ENCODE results near the gene PPCDC. TPM values are rescaled to one million over a fixed set of nuclear protein-coding genes. Genes with fewer than 3 reads are reported as not detected.

Gene PPCDC
- total RNA-seq, 2 donors from 2014 or later = 24.2 to 27.5 TPM

DNA sequence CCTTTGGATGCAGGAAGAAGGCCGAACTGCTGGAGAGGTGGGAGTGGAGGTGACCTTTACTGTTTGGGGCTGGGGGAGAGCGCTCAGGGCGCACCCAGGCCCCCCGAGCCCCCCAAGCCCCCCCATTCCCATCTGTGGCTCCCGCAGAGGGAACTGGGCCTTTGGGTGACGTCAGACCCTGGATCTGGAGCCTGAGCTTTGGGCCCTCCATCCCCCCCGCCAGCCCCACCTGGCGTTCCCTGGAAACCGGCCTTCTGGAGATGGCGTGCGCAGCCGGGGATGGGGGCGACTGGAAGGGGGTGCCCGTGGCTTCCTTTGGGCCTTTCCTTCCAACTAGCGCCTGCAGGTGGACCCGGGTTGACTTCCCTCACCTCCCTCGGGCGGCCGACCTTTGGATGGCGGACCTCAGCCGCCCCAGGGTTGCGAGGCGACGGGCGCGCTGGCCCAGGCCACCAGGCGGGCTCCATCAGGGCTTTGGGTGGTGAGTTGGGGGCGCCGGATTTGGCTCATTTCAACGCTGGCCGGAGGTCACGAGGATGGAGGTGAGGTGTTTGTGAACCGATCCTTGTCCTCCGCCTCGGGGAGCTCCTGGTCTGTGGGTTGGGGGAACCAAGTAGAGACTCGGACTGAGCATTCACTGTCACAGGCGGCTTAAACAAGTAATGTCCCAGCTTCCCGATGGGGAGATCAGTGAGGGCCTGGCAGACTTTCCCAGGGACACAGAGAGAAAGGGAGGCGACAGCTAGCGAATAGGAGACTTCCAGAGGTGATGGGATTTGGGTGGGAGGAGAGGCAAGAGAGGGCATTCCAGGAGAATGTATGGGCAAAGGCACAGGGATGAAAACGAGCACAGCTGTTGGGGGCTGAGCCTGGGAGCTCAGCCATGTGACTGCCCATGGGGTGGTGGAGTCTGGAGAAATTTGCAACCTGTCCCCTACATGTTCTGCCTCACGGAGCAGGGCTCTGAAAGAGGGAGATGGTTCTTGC lies 27.3 kb upstream of the PPCDC start:
- peak overlapping the region; percentile 14 for H3K27ac Mint-ChIP-seq
- H3K36me3 Mint-ChIP-seq (ENCODE audit: low read depth) = no peaks in the 10 kb centered on the region
- peak overlapping the region; percentile 91 for H3K4me3 Mint-ChIP-seq
- ATAC-seq (replicated peaks) = no peak
- H3K4me1 Mint-ChIP-seq = peaks cover 20% of the 10 kb centered on the region
- peaks cover 16% of the 10 kb centered on the region for H3K27me3 Mint-ChIP-seq
- no peaks in the 10 kb centered on the region for H3K9me3 Mint-ChIP-seq

DNA sequence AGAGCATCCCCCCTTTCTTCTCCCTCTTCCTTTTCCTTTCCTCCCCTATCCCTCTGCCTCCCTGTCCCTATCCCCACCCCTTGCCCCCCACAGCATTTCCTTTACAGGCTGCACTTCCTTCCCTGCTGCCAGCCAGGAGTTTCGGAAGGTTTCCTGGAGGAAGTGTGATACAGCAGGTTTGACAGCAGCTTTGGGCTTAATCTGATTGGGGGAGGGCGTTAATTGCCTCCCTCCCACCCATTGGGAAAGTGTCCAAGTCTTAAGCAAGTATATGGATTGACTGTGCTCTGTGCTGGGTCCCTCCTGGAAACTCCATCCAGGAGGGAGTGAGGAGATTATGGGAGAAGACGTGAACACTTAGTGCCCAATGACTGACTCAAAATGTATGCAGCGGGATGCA lies 26.2 kb upstream of the PPCDC start:
- Mint-ChIP-seq H3K27ac (no peak overlapping the region), H3K9me3 (no peaks in the 10 kb centered on the region), H3K27me3 (peaks cover 14% of the 10 kb centered on the region), H3K36me3 (ENCODE audit: low read depth) (no peaks in the 10 kb centered on the region), H3K4me3 (no peak overlapping the region), H3K4me1 (peaks cover 20% of the 10 kb centered on the region)
- ATAC-seq (replicated peaks) = no peak

- no peaks in the 10 kb centered on the region for H3K9me3 Mint-ChIP-seq
- H3K27ac Mint-ChIP-seq = no peak overlapping the region
- H3K4me3 Mint-ChIP-seq = no peak overlapping the region
- peaks cover 18% of the 10 kb centered on the region for H3K27me3 Mint-ChIP-seq
- no peak for ATAC-seq (replicated peaks)
- no peaks in the 10 kb centered on the region for H3K36me3 Mint-ChIP-seq (ENCODE audit: low read depth)
- peaks cover 20% of the 10 kb centered on the region for H3K4me1 Mint-ChIP-seq
Measured at GRCh38 chr15:74997543-74997942, 25.8 kb upstream of the PPCDC start.

- no peak for ATAC-seq (replicated peaks)
- Mint-ChIP-seq H3K27ac (no peak overlapping the region), H3K36me3 (ENCODE audit: low read depth) (no peaks in the 10 kb centered on the region), H3K27me3 (peaks cover 17% of the 10 kb centered on the region), H3K9me3 (no peaks in the 10 kb centered on the region), H3K4me1 (peaks cover 9% of the 10 kb centered on the region), H3K4me3 (no peak overlapping the region)
Measured at GRCh38 chr15:75001310-75001709, 22.1 kb upstream of the PPCDC start.

DNA sequence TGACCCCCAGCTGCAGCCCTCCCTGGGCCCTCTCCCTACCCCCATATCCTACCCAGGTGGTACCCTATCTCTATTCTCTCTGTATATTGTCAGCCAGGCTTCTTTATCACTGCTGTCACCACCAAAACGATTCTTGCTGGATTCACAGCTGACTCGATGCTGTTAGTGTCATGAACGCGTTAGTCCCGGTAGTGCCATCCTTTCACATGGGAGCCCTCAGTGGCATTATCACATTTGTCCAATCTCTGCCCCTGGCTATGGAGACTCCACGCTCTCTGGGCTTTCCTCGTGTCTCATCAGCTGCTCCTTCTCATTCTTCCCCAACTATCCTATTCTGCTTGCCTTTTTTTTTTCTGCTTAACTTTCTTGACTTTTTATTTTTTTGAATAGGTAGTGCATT lies 21.0 kb upstream of the PPCDC start:
- Mint-ChIP-seq H3K36me3 (ENCODE audit: low read depth) (no peaks in the 10 kb centered on the region), H3K27me3 (peaks cover 11% of the 10 kb centered on the region), H3K9me3 (no peaks in the 10 kb centered on the region), H3K27ac (no peak overlapping the region), H3K4me1 (peaks cover 5% of the 10 kb centered on the region), H3K4me3 (no peak overlapping the region)
- no peak for ATAC-seq (replicated peaks)

DNA sequence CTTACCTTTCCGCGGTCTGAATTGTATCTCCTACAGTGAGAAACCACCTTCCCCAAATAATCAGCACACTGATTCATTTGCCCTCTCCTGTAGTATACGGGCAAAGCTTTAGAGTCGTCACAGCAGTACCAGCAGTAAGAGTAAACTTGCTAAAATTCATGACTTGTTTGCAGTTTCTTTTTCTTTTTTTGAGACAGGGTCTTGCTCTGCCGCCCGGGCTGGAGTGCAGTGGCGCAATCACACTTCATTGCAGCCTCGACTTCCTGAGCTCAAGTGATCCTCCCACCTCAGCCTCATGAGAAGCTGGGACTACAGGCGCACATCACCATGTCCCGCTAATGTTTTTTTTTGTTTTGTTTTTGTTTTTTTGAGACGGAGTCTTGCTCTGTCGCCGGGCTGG lies 16.2 kb upstream of the PPCDC start:
- no peak for ATAC-seq (replicated peaks)
- H3K27ac Mint-ChIP-seq = no peak overlapping the region
- H3K4me3 Mint-ChIP-seq = no peak overlapping the region
- peaks cover 4% of the 10 kb centered on the region for H3K27me3 Mint-ChIP-seq
- no peaks in the 10 kb centered on the region for H3K9me3 Mint-ChIP-seq
- H3K36me3 Mint-ChIP-seq (ENCODE audit: low read depth) = no peaks in the 10 kb centered on the region
- H3K4me1 Mint-ChIP-seq = no peaks in the 10 kb centered on the region

GRCh38 chr15:75008221-75008625 lies 15.2 kb upstream of the PPCDC start:
- Mint-ChIP-seq H3K4me1 (no peaks in the 10 kb centered on the region), H3K27ac (no peak overlapping the region), H3K36me3 (ENCODE audit: low read depth) (no peaks in the 10 kb centered on the region), H3K4me3 (no peak overlapping the region), H3K27me3 (no peaks in the 10 kb centered on the region), H3K9me3 (no peaks in the 10 kb centered on the region)
- no peak for ATAC-seq (replicated peaks)

DNA sequence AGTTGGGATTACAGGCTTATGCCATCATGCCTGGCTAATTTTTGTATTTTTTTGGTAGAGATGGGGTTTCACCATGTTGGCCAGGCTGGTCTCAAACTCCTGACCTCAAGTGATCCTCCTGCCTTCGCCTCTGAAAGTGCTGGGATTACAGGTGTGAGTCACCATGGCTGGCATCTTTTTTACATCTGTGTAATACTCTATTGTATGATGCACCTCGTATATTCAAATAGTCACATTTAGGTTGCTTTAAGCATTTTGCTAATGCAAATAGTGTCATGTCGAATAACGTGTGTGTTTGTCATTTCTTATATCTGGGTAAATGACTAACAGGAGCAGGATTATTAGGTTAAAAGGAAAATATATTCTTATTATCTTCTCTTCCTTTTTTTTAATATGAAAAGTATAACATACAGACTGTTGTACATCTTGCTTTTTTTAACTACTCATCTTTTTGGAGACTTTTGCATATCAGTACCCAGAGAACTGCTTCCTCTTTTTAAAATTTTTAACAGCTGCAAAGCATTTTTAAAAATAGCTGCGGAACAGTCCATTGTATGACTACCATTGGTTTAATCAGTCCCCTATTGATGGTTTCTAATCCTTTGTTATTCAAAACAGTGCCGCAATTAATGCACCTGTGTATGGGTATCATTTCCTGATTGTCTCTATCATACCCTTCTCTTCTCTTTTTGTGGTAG lies 14.6 kb upstream of the PPCDC start:
- H3K4me3 Mint-ChIP-seq = no peak overlapping the region

DNA sequence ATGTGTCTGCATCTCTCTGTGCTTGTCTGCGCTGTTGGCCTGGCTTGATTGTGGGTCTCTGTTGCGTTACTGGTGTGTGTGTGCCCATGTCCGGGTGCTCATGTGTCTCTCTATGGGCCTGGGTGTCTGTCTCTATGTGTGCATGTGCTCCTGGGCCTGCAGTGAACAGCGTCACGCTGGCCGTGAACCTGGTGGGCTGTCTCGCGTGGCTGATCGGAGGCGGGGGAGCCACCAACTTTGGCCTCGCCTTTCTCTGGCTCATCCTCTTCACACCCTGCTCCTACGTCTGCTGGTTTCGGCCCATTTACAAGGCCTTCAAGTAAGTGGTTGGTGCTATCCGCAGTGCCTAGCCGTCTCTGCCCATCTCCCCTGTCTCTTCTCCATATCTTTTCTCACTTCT lies 7.0 kb upstream of the PPCDC start:
- Mint-ChIP-seq H3K36me3 (ENCODE audit: low read depth) (no peaks in the 10 kb centered on the region), H3K4me3 (no peak overlapping the region), H3K9me3 (no peaks in the 10 kb centered on the region), H3K27me3 (no peaks in the 10 kb centered on the region), H3K27ac (no peak overlapping the region), H3K4me1 (no peaks in the 10 kb centered on the region)
- no peak for ATAC-seq (replicated peaks)

More for the DNA sequence above, 14.6 kb upstream of the PPCDC start:
- ATAC-seq (replicated peaks) = no peak
- H3K4me1 Mint-ChIP-seq = no peaks in the 10 kb centered on the region
- no peak overlapping the region for H3K27ac Mint-ChIP-seq
- H3K9me3 Mint-ChIP-seq = no peaks in the 10 kb centered on the region
- no peaks in the 10 kb centered on the region for H3K36me3 Mint-ChIP-seq (ENCODE audit: low read depth)
- no peaks in the 10 kb centered on the region for H3K27me3 Mint-ChIP-seq

DNA sequence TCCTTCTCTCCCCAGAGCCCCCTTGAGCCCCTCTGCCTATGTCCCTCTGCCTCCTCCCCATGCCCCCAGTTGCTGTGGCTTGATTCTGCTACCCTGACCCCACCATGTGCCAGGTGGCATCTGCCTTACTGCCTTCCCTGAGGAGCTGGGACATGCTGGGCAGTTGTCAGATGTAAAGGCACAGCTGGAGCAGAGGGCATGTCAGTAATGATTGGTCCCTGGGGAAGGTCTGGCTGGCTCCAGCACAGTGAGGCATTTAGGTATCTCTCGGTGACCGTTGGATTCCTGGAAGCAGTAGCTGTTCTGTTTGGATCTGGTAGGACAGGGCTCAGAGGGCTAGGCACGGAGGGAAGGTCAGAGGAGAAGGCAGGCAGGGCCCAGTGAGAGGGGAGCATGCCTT lies 3.5 kb upstream of the PPCDC start:
- Mint-ChIP-seq H3K27me3 (no peaks in the 10 kb centered on the region), H3K27ac (no peak overlapping the region), H3K4me3 (no peak overlapping the region), H3K9me3 (no peaks in the 10 kb centered on the region), H3K4me1 (peaks cover under 1% of the 10 kb centered on the region), H3K36me3 (ENCODE audit: low read depth) (no peaks in the 10 kb centered on the region)
- ATAC-seq (replicated peaks) = no peak

- H3K4me1 Mint-ChIP-seq = peaks cover 6% of the 10 kb centered on the region
- H3K4me3 Mint-ChIP-seq = no peak overlapping the region
- H3K27ac Mint-ChIP-seq = peak overlapping the region; percentile 61
- no peaks in the 10 kb centered on the region for H3K36me3 Mint-ChIP-seq (ENCODE audit: low read depth)
- no peaks in the 10 kb centered on the region for H3K27me3 Mint-ChIP-seq
- H3K9me3 Mint-ChIP-seq = no peaks in the 10 kb centered on the region
- ATAC-seq (replicated peaks) = no peak
Measured at GRCh38 chr15:75021341-75021740, 2.0 kb upstream of the PPCDC start.

GRCh38 chr15:75022783-75023180 lies 608 bp upstream of the PPCDC start:
- no peak for ATAC-seq (replicated peaks)
- H3K36me3 Mint-ChIP-seq (ENCODE audit: low read depth) = no peaks in the 10 kb centered on the region
- no peaks in the 10 kb centered on the region for H3K9me3 Mint-ChIP-seq
- H3K4me1 Mint-ChIP-seq = peaks cover 6% of the 10 kb centered on the region
- peak overlapping the region; percentile 98 for H3K27ac Mint-ChIP-seq
- H3K4me3 Mint-ChIP-seq = peak overlapping the region; percentile 92
- H3K27me3 Mint-ChIP-seq = no peaks in the 10 kb centered on the region

DNA sequence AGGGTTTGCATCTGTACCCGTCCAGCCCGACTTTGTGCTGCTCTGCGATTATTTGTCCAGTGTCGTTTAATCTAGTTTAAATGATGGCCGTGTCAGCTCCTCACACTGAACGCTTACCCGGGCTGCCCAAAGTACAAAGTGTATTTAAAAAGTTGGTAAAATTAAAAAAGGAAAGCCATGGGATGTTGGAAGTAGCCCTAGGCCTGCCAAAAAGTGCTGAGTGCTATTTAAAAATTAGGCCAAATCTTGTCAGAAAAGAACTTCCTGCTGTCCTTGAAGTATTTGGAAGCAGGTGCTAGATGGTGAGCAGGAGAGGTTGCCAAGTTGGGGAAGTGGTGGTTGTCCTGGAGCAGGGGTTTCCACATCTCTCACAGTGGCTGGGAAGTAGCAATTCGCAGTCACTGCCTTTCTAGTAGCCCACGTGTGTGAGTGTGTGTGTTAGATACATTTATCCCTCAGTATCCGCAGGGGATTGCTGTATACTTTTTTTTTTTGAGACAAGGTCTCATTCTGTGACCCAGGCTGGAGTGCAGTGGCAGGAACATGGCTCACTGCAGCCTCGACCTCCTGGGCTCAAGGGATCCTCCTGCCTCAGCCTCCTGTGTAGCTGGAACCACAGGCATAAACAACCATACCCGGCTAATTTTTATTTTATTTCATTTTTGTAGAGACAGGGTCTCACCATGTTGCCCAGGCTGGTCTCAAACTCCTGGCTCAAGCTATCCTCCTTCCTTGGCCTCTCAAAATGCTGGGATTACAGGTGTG lies 664 bp downstream of the PPCDC start:
- H3K9me3 Mint-ChIP-seq = no peaks in the 10 kb centered on the region
- peak; percentile 13 for ATAC-seq (replicated peaks)
- no peaks in the 10 kb centered on the region for H3K27me3 Mint-ChIP-seq
- peak overlapping the region; percentile 98 for H3K27ac Mint-ChIP-seq
- H3K36me3 Mint-ChIP-seq (ENCODE audit: low read depth) = peaks cover 2% of the 10 kb centered on the region
- H3K4me3 Mint-ChIP-seq = peak overlapping the region; percentile 92
- peaks cover 8% of the 10 kb centered on the region for H3K4me1 Mint-ChIP-seq

DNA sequence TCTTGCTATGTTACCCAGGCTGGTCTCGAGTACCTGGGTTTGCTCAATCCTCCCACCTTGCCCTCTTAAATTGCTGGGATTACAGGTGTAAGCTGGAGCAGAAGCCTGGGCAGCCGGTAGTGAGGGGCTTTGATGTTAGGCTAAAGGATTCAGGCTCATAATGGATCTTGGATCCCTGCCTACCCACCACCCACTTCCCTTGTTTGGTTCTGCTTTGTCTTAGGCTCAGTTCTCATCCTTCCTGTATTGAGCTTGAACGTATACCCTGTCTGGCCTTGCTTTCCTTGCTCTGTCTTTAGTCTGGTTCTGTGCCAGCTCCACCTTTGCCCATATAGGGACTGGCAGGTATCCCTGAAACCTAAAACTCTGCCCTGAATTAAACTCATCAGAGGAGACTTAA lies 1.7 kb downstream of the PPCDC start:
- Mint-ChIP-seq H3K4me3 (peak overlapping the region; percentile 92), H3K27me3 (no peaks in the 10 kb centered on the region), H3K9me3 (no peaks in the 10 kb centered on the region), H3K36me3 (ENCODE audit: low read depth) (peaks cover 6% of the 10 kb centered on the region), H3K4me1 (peaks cover 12% of the 10 kb centered on the region), H3K27ac (peak overlapping the region; percentile 98)
- no peak for ATAC-seq (replicated peaks)
